NCI-H1930 (cell line): ENCODE data around the gene BMAL1.

ENCODE experiments used
- DNase-seq, 2 experiments: peaks; one replicate each; lab custom pipeline; 2025; lab: John Stamatoyannopoulos, UW

The BMAL1 gene

GRCh38 chr11:13261591-13262061 is 16.0 kb upstream of the BMAL1 start:
- no peak for DNase-seq

- DNase-seq, result no peak
These were observed 15.5 kb upstream of the BMAL1 start for GRCh38 chr11:13262096-13262495.

- no peak for DNase-seq
These were observed 8.8 kb upstream of the BMAL1 start for GRCh38 chr11:13268791-13269190.

- DNase-seq, result no peak
These were observed 7.8 kb upstream of the BMAL1 start for GRCh38 chr11:13269775-13270174.

- DNase-seq, result no peak
These were observed 6.4 kb upstream of the BMAL1 start for GRCh38 chr11:13271060-13271693.

- DNase-seq, result no peak
These were observed 1.1 kb upstream of the BMAL1 start for GRCh38 chr11:13276454-13276831.

- peak; percentile 95 to 96 for DNase-seq
These were observed 490 bp upstream of the BMAL1 start for GRCh38 chr11:13276832-13277767.

GRCh38 chr11:13278609-13279486 is 1.3 kb downstream of the BMAL1 start:
- DNase-seq, result no peak

- no peak for DNase-seq
These were observed 1.9 kb downstream of the BMAL1 start for GRCh38 chr11:13279487-13279834.

- no peak for DNase-seq
These were observed 2.6 kb downstream of the BMAL1 start for GRCh38 chr11:13280092-13280722.

GRCh38 chr11:13280777-13281176 is 3.2 kb downstream of the BMAL1 start:
- DNase-seq, result no peak

- DNase-seq, result no peak
These were observed 6.0 kb downstream of the BMAL1 start for GRCh38 chr11:13283636-13284035.

- no peak for DNase-seq
These were observed 7.4 kb downstream of the BMAL1 start for GRCh38 chr11:13284776-13285588.

- no peak for DNase-seq
These were observed 8.8 kb downstream of the BMAL1 start for GRCh38 chr11:13286279-13286821.

- DNase-seq, result no peak
These were observed 9.4 kb downstream of the BMAL1 start for GRCh38 chr11:13287036-13287435.

GRCh38 chr11:13287681-13288080 is 10.1 kb downstream of the BMAL1 start:
- no peak for DNase-seq

- no peak for DNase-seq
These were observed 10.9 kb downstream of the BMAL1 start for GRCh38 chr11:13288375-13289029.

GRCh38 chr11:13289081-13289480 is 11.5 kb downstream of the BMAL1 start:
- no peak for DNase-seq

GRCh38 chr11:13290221-13290980 is 12.8 kb downstream of the BMAL1 start:
- no peak for DNase-seq
